ENCODE measurements around the gene GPR152.
A peak's percentile ranks its signal among the peaks of the same experiment; 100 is the strongest.

The GPR152 gene

GRCh38 chr11:67465189-67465510 is 12.6 kb upstream of the GPR152 start:
- DNase-seq (ENCODE audit: low spot score), result no peak

- peak; percentile 94 for DNase-seq (ENCODE audit: low spot score)
Measured at GRCh38 chr11:67464411-67465188, 12.1 kb upstream of the GPR152 start.

- no peak for DNase-seq (ENCODE audit: low spot score)
Measured at GRCh38 chr11:67463680-67464410, 11.3 kb upstream of the GPR152 start.

DNA sequence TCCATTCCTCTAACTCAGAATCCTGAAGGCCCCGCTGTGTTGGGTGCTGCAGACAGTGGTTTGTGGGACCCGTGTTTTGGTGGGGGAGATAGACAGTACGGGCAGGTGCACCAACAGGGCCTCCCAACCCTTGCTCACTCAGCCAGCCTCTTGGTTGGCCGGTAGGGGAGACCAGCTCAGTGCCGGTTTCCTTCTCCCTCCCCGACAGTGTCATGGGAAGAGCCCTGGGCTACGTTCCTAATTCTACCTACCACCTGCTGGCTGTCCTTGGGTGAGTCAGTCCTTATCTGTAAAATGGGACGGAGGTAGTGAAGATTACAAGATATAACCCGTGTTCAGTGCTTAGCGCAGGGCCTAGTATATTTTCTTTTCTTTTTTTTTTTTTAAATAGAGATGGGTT is 10.7 kb upstream of the GPR152 start:
- DNase-seq (ENCODE audit: low spot score), result no peak

- DNase-seq (ENCODE audit: low spot score), result no peak
Measured at GRCh38 chr11:67458266-67458665, 5.7 kb upstream of the GPR152 start.

DNA sequence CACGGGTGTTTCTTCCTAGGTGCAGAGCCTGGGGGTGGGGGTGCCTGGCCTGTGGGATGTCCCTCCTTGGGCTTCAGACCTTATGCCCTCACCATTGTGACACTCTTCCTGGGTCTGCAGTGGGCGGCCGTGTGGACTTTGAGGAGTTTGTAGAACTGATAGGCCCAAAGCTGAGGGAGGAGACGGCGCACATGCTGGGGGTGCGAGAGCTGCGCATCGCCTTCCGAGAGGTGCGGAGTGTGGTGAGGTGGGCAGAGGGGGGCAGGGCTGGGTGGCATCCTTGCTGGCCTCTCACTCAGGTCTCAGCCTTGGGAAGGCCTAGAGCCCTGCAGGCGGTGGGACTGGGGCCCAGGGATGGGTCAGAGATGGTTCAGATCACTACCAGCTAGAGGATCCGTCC is 4.9 kb upstream of the GPR152 start:
- no peak for DNase-seq (ENCODE audit: low spot score)

- DNase-seq (ENCODE audit: low spot score), result no peak
Measured at GRCh38 chr11:67456068-67456705, 3.7 kb upstream of the GPR152 start.

DNA sequence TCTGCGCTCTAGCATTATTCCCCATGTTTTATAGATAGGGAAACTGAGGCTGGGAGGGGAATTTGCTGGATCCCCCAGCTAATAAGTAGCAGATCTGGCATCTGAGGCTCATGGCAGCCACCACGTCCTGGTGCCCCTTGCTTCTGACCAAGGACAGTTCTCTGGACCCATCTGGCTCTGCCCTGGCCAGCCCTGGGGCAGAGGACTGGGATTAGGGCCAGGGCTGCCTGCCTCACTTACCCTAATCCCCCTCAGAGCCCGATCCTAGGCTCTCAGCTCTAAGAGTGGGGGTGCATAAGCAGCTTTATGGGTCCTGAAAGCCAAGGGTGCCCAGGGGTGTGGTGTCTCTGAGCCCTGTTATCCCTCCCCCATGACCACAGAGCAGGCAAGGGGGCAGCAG is 2.5 kb upstream of the GPR152 start, which contains the start of gene CABP4:
CABP4 (plus strand) TSS at position 301 of the 400 bp plus-strand sequence; CDS start at position 371, 70 bp downstream.
- no peak for DNase-seq (ENCODE audit: low spot score)

GRCh38 chr11:67453816-67454732 is 1.5 kb upstream of the GPR152 start:
- no peak for DNase-seq (ENCODE audit: low spot score)

DNA sequence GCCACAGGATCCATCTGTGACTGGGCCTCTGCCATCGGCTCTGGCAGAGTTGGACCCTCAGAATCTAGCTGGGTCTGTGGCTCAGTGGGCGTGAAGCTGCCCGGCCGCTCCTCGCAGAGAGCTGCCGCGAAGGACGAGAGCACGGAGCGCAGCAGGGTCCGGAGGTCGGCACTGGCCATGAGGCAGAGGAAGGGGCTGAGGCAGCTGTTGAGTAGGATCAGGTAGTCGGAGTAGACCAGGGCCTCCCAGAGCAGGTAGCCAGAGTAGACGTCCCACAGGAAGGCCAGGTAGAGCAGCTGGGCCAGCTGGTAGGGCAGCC is 912 bp downstream of the GPR152 start:
- no peak for DNase-seq (ENCODE audit: low spot score)

DNA sequence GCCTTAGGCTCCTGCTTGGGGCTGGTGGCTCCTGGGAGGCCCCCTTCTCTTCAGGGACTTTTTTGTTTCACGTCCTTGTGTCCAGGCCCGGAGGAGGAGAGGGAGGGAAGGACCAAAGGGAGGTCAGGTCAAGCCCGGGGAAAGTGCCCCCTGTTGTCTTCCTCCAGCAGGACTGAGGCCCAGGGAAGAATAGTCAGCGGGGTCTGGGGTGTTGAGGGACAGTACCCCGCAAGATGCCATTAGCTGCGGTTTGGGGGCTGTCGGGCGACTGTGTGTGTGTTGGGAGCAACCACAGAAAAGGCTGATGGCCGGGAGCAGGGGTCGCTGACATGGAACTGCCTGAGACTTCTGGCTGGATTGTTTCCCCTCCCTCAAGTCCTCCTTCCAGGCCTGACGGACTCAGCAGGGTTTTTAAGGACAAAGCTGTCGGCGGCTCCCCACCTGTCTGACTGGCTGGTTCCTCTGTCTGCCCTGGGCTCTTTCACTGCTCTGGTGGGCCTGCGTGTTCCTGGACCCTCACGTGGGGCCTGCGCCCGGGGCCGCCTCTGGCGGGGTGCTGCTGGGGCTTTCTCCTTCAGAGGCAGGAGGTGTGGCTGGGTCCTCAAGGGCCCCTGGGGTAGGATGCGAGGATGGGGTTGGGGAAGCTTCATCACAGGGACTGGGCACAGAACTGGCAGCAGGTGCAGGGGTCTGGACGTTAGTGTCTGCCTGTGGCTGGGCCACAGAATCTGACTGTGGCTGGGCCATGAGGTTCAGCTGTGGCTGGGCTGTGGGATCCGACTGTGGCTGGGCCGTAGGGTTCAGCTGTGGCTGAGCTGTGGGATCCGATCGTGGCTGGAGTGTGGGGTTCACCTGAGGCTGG is 1.5 kb downstream of the GPR152 start:
- DNase-seq (ENCODE audit: low spot score), result no peak

GRCh38 chr11:67449116-67449844 is 3.2 kb downstream of the GPR152 start:
- DNase-seq (ENCODE audit: low spot score), result no peak

DNA sequence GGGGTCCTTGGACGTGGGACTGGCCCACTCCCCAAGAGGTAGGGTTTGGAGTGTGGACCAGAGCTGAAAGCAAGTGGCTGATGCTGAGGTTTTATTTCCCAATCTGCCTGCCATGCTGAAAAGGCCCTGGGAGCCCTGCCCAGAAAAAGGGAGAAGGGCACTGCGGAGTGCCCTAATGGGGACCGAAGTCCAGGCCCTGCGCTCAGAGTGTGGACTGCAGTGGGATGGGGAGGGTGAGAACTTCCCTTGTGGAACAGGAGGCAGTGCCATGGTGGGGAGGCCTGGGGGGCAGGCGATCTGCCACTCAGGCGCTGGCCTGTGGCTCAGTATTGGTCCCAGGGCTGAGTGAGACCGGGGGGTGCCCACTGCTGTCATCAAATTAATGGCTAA is 4.3 kb downstream of the GPR152 start:
- DNase-seq (ENCODE audit: low spot score), result no peak

DNA sequence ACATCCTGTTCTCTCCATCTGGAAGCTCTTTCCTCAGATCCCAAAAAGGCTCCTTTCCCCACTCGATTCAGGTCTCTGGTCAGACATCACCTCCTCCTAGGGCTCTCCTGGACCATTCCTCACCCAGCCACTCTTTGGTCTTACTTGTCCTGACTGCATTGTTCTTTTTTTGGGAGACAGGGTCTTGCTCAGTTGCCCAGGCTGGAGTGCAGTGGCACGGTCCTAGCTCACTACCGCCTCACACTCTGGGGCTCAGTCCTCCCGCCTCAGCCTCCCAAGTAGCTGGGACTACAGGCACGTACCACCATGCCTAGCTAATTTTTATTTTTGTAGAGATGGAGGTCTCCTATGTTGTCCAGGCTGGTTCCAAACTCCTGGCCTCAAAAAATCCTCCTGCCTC is 7.0 kb downstream of the GPR152 start:
- DNase-seq (ENCODE audit: low spot score), result no peak

DNA sequence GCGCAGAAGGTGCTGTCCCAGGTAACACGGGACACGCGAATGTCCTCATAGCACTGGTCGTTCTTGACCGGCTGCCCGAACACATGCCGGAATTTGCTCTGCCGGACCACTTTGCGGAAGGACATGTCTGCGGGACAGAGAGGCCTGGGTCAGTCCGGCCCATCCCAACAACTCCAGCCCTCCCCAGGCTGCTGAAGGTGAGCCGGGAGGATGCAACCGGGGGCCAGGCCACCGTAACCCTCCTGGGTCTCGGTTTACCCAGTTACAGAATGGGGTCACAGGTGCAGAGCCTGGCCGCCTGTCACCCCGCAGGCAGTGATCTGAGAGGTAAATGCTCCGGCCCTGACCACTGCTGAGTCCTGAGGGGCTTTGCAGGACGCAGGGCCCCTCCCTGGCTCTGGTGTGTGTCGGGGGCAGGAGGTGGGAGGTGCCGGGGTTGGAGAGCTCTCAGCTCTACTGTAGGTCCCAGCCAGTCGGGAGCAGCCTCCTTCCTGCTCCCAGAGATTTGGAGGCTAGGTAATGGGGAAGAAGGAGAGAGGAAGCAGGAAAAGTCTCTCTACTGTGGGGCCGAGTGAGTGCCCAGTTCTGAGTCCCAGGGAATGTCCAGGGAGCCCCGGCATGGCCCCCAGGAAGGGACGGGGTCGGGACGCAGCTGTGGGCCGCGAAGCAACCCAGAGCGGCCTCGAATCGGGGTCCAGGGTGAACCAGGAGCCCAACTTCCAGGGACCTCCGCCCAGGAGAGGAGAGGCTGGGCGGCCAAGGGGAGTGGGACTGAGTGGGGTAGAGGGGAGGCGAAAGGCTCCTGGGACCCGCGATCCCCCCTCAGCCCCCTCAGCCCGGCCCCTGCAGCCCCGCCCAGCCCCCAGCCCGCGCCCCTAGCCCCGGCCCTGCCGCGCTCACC is 9.8 kb downstream of the GPR152 start:
- no peak for DNase-seq (ENCODE audit: low spot score)

- no peak for DNase-seq (ENCODE audit: low spot score)
Measured at GRCh38 chr11:67441731-67442351, 10.7 kb downstream of the GPR152 start.

DNA sequence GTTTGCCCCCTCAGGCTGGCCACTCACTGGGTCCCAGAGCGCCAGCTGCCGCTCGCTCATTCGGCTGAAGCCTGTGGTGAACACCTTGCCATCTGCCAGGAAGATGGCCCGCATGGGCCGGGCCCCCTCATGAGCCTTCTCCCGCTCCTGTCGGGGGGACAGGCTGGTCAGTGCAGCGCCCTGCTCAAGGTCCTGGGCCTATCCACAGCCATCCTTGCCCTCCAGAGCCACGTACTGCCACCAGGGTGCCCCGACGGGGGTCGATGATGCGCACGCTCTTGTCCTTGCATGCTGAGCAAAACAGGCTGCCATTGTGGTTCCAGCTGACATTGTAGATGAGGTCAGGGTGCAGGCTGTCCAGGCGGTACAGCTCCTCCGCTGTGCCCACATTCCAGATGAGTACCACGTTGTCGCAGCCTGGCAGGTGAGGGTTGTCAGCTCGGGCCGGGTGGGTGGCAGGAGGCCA is 11.4 kb downstream of the GPR152 start:
- no peak for DNase-seq (ENCODE audit: low spot score)

DNA sequence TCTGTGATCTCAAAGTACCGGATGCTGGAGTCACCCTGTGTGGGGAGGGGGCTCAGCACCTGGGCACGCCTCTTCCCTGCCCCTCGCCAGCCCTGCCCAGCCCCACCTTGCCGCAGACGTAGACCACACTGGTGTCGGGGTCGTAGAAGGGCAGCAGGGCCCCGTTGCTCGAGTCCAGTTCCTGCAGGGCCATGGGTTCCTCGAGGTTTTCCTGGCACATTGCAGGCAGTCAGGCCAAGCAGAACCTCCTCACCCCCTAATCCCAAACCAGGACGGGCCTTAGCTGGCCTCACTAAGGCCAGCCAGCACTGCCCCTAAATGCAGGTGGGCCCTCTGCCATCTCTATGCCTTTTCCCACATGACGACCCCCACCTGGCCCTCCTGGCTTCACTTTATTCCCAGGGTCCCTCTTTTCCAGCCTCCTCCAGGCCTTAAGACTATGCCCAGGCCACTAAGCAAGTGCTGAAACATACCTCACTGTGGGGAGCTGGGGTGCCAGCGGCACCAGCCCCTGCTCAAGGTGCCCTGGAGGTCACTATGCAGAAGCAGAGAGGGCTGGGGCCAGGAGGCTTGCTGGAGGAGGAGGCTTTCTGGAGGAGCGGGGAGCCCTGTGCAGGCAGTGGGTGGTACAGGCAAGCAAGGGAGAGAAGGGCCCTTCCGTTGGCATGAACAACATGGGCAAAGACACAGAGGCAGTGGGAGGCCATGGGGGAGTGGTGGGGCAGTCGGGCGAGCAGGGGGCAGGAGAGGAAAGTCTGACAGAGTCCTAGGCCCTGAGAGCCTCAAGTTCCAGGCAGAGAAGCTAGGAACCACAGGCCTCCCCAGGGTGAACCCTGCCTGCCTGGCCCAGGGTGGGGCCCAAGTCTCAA is 12.1 kb downstream of the GPR152 start:
- DNase-seq (ENCODE audit: low spot score), result no peak

All from germinal center (tissue), 1 donor.